Cardiac ventricle fibroblast (primary cell): Measurements from ENCODE around the gene ZNF334. TPM values are rescaled to one million over a fixed set of nuclear protein-coding genes. Genes with fewer than 3 reads are reported as not detected.

Source experiments
- total RNA-seq: library from RNA; depleted of rRNA; stranded (reverse); fragments of >200 nt; gene quantifications from 2 replicates; pipeline ENCODE4 v1.2.3, GENCODE V29; 2015

Gene ZNF334
- 2.8 and 2.9 TPM in 2 replicates for total RNA-seq

GRCh38 chr20:46512943-46513844 is at the start of gene ZNF334:
TSS of gene ZNF334 (minus strand) at chr20:46513559. CDS start at chr20:46512102, 1,457 bp downstream.

GRCh38 chr20:46550461-46550860 is 37.1 kb upstream of the ZNF334 start, which contains the start of gene OCSTAMP:
TSS of gene OCSTAMP (minus strand) at chr20:46550654. CDS start at chr20:46550560, 94 bp downstream.

Other genes starting within 250 kb of the ZNF334 start
- gene CDH22, start 205.1 kb downstream of the ZNF334 start, total RNA-seq, result not detected in 2 replicates
- 26.6 and 32.2 TPM in 2 replicates for gene ELMO2, start 106.9 kb downstream of the ZNF334 start, total RNA-seq
- gene OCSTAMP, start 37.1 kb upstream of the ZNF334 start, total RNA-seq, result not detected in 2 replicates
- gene SLC13A3, start 137.9 kb upstream of the ZNF334 start, total RNA-seq, result 2.5 and 3.4 TPM in 2 replicates
- 16.7 and 17.7 TPM in 2 replicates for gene TP53RK, start 175.9 kb upstream of the ZNF334 start, total RNA-seq
- gene SLC2A10, start 196.1 kb upstream of the ZNF334 start, total RNA-seq, result 38.2 and 42.0 TPM in 2 replicates